ENCODE data around the gene GSTK1.

GSTK1 gene

GRCh38 chr7:143225047-143225446 is 38.2 kb upstream of the GSTK1 start:
- Histone ChIP-seq H3K27ac (ENCODE audit: low read depth, low read length) (no peak overlapping the region), H3K9me3 (ENCODE audit: control insufficient read depth, insufficient read depth, low read length) (no peaks in the 10 kb centered on the region), H4K20me1 (ENCODE audit: control insufficient read depth, insufficient read depth, low read depth, low read length) (no peaks in the 10 kb centered on the region), H3K9me2 (replicated peaks; ENCODE audit: control insufficient read depth, low read length) (no peaks in the 10 kb centered on the region), H3K36me3 (ENCODE audit: control insufficient read depth, low read length) (no peaks in the 10 kb centered on the region), H3F3A (ENCODE audit: control insufficient read depth, insufficient read depth) (no peaks in the 10 kb centered on the region), H3K4me3 (ENCODE audit: low read length) (no peak overlapping the region), H3K4me1 (ENCODE audit: control insufficient read depth, low read length) (no peaks in the 10 kb centered on the region), H3K79me2 (ENCODE audit: control insufficient read depth, low read length) (no peaks in the 10 kb centered on the region), H3K27me3 (ENCODE audit: control insufficient read depth, low read length) (peaks cover 25% of the 10 kb centered on the region), H3K4me2 (ENCODE audit: low read length) (no peak overlapping the region)
- TF ChIP-seq CTCF (IDR thresholded peaks at IDR 0.05; ENCODE audit: low read depth, low read length, poor library complexity, severe bottlenecking) (no peak), EZH2phosphoT487 (IDR thresholded peaks at IDR 0.05; ENCODE audit: borderline replicate concordance, low read length) (no peak)

- H3K4me3 ChIP-seq (ENCODE audit: low read length) = no peak overlapping the region
- H3K36me3 ChIP-seq (ENCODE audit: control insufficient read depth, low read length) = no peaks in the 10 kb centered on the region
- no peak overlapping the region for H3K27ac ChIP-seq (ENCODE audit: low read depth, low read length)
- no peaks in the 10 kb centered on the region for H3K4me1 ChIP-seq (ENCODE audit: control insufficient read depth, low read length)
- no peaks in the 10 kb centered on the region for H4K20me1 ChIP-seq (ENCODE audit: control insufficient read depth, insufficient read depth, low read depth, low read length)
- H3K9me3 ChIP-seq (ENCODE audit: control insufficient read depth, insufficient read depth, low read length) = peaks cover 3% of the 10 kb centered on the region; the same call in 1 of the 2 replicates
- no peak for TF ChIP-seq CTCF (IDR thresholded peaks at IDR 0.05; ENCODE audit: low read depth, low read length, poor library complexity, severe bottlenecking)
- no peak for TF ChIP-seq EZH2phosphoT487 (IDR thresholded peaks at IDR 0.05; ENCODE audit: borderline replicate concordance, low read length)
- no peaks in the 10 kb centered on the region for H3K79me2 ChIP-seq (ENCODE audit: control insufficient read depth, low read length)
- no peaks in the 10 kb centered on the region for H3F3A ChIP-seq (ENCODE audit: control insufficient read depth, insufficient read depth)
- H3K9me2 ChIP-seq (replicated peaks; ENCODE audit: control insufficient read depth, low read length) = no peaks in the 10 kb centered on the region
- H3K27me3 ChIP-seq (ENCODE audit: control insufficient read depth, low read length) = peaks cover 28% of the 10 kb centered on the region
- H3K4me2 ChIP-seq (ENCODE audit: low read length) = no peak overlapping the region
Measured at GRCh38 chr7:143227806-143228205, 35.4 kb upstream of the GSTK1 start.

GRCh38 chr7:143229054-143229790 is 34.0 kb upstream of the GSTK1 start:
- Histone ChIP-seq H3K9me3 (ENCODE audit: control insufficient read depth, insufficient read depth, low read length) (peaks cover 6% of the 10 kb centered on the region), H3F3A (ENCODE audit: control insufficient read depth, insufficient read depth) (no peaks in the 10 kb centered on the region), H3K27ac (ENCODE audit: low read depth, low read length) (no peak overlapping the region), H3K4me1 (ENCODE audit: control insufficient read depth, low read length) (no peaks in the 10 kb centered on the region), H3K4me3 (ENCODE audit: low read length) (no peak overlapping the region), H3K79me2 (ENCODE audit: control insufficient read depth, low read length) (no peaks in the 10 kb centered on the region), H3K4me2 (ENCODE audit: low read length) (no peak overlapping the region), H4K20me1 (ENCODE audit: control insufficient read depth, insufficient read depth, low read depth, low read length) (no peaks in the 10 kb centered on the region), H3K27me3 (ENCODE audit: control insufficient read depth, low read length) (peaks cover 16% of the 10 kb centered on the region), H3K36me3 (ENCODE audit: control insufficient read depth, low read length) (no peaks in the 10 kb centered on the region), H3K9me2 (replicated peaks; ENCODE audit: control insufficient read depth, low read length) (no peaks in the 10 kb centered on the region)
- TF ChIP-seq CTCF (IDR thresholded peaks at IDR 0.05; ENCODE audit: low read depth, low read length, poor library complexity, severe bottlenecking) (no peak), EZH2phosphoT487 (IDR thresholded peaks at IDR 0.05; ENCODE audit: borderline replicate concordance, low read length) (no peak)
